K562 (cell line): ENCODE measurements around the gene CEP120.

Experiments used
- CREM ChIP-seq: IDR thresholded peaks from 2 replicates; pipeline ENCODE4 v1.6.1; 2014; ENCODE audit warnings: antibody characterized with exemption, low read depth
- CTCF ChIP-seq, 3 experiments: IDR thresholded peaks in 2 of 3; conservative IDR thresholded peaks in 1 of 3; 2 replicates each; pipeline ENCODE4 v1.5.1; 2011 to 2012; ENCODE audit warnings: low read length in 3 of 3, mild to moderate bottlenecking in 3 of 3, control low read depth in 2 of 3, improper control_type of control experiment in 1 of 3, inconsistent platforms in 1 of 3, low read depth in 1 of 3, mixed read lengths in 1 of 3, moderate library complexity in 1 of 3; ENCODE audit not compliant: insufficient read depth in 2 of 3
- MAFF ChIP-seq: IDR thresholded peaks from 2 replicates; pipeline ENCODE4 v1.6.1; 2012; ENCODE audit warnings: low read length, improper control_type of control experiment
- NR2C1 ChIP-seq, 2 experiments: fragments of 450-650 bp; IDR thresholded peaks; 2 replicates each; pipeline ENCODE4 v1.6.1; 2017; ENCODE audit warnings: mild to moderate bottlenecking in 2 of 2, antibody characterized with exemption in 1 of 2, inconsistent platforms in 1 of 2, missing compliant biosample characterization in 1 of 2, missing genetic modification characterization in 1 of 2
- NR2C2 ChIP-seq, 2 experiments: fragments of 200-800 bp in 1 of 2; sonication (Bioruptor generic) in 1 of 2; sonication (generic) in 1 of 2; formaldehyde crosslinking in 1 of 2; IDR thresholded peaks; 2 replicates each; pipeline versions ENCODE4 v1.6.1 to v1.8.0; 2016 to 2022; ENCODE audit warnings: mild to moderate bottlenecking in 1 of 2, missing compliant biosample characterization in 1 of 2, missing genetic modification characterization in 1 of 2, missing genetic modification reagents in 1 of 2
- POLR2A ChIP-seq: fragments of 450-650 bp; conservative IDR thresholded peaks from 2 replicates; pipeline ENCODE4 v1.6.1; 2016
- REST ChIP-seq, 2 experiments: fragments of 450-650 bp; formaldehyde crosslinking in 1 of 2; IDR thresholded peaks; 2 replicates each; pipeline versions ENCODE4 v1.4.0 to v1.6.1; 2014 to 2020; ENCODE audit warnings: mild to moderate bottlenecking in 2 of 2, borderline replicate concordance in 1 of 2, low read depth in 1 of 2
- RFX5 ChIP-seq: IDR thresholded peaks from 2 replicates; pipeline ENCODE4 v1.6.1; 2011; ENCODE audit warnings: low read depth, mild to moderate bottlenecking, improper control_type of control experiment, low read length
- SNAPC5 ChIP-seq: fragments of 250-450 bp; sonication (Bioruptor Pico); IDR thresholded peaks from 2 replicates; pipeline ENCODE4 v1.8.0; 2021; ENCODE audit warnings: moderate library complexity, mild to moderate bottlenecking, inconsistent platforms
- SRSF7 ChIP-seq: fragments of 200-400 bp; formaldehyde crosslinking; optimal IDR thresholded peaks from 2 replicates; pipeline ENCODE3; 2017; ENCODE audit warnings: mild to moderate bottlenecking, low read depth, low read length
- ZBTB2 ChIP-seq: fragments of 450-650 bp; IDR thresholded peaks from 2 replicates; pipeline ENCODE4 v1.6.1; 2016; ENCODE audit warnings: antibody characterized with exemption
- ZBTB9 ChIP-seq: fragments of 450-650 bp; formaldehyde crosslinking; IDR thresholded peaks from 2 replicates; pipeline ENCODE4 v1.4.0; 2020; ENCODE audit warnings: mild to moderate bottlenecking, moderate library complexity
- ZNF3 ChIP-seq: fragments of 250-450 bp; sonication (Bioruptor Pico); IDR thresholded peaks from 2 replicates; pipeline ENCODE4 v1.5.0; 2021; ENCODE audit warnings: mild to moderate bottlenecking, moderate library complexity

GRCh38 chr5:123350742-123351141 is 72.5 kb downstream of the CEP120 start:
- TF ChIP-seq SNAPC5 (CRISPR knock-in tag), result no peak
- TF ChIP-seq REST (IDR thresholded peaks at IDR 0.05; ENCODE audit: borderline replicate concordance), result no peak
- TF ChIP-seq REST (CRISPR knock-in tag; IDR thresholded peaks at IDR 0.05; ENCODE audit: low read depth), result no peak
- no peak for TF ChIP-seq POLR2A
- TF ChIP-seq NR2C1 (IDR thresholded peaks at IDR 0.05), result no peak
- TF ChIP-seq NR2C1 (tag; IDR thresholded peaks at IDR 0.05), result no peak
- no peak for TF ChIP-seq CTCF (IDR thresholded peaks at IDR 0.05 in 2 of 3, conservative IDR thresholded peaks at IDR 0.05 in 1 of 3; ENCODE audit: insufficient read depth in 2 of 3, low read depth in 1 of 3, low read length in 3 of 3)
- TF ChIP-seq CREM, result no peak
- no peak for TF ChIP-seq RFX5
- no peak for TF ChIP-seq ZBTB9
- TF ChIP-seq NR2C2 (CRISPR knock-in tag; IDR thresholded peaks at IDR 0.05), result no peak
- no peak for TF ChIP-seq NR2C2 (tag; IDR thresholded peaks at IDR 0.05)
- no peak for TF ChIP-seq MAFF
- no peak for TF ChIP-seq ZBTB2
- no peak for TF ChIP-seq SRSF7
- TF ChIP-seq ZNF3 (CRISPR knock-in tag), result no peak
